ENCODE data around the gene LZTFL1. TPM values are rescaled to one million over a fixed set of nuclear protein-coding genes. Genes with fewer than 3 reads are reported as not detected.

The LZTFL1 gene
- total and polyA plus RNA-seq, 2 experiments from 2014 or later = 6.3 to 13.9 TPM

- TF ChIP-seq, protein P1, sequence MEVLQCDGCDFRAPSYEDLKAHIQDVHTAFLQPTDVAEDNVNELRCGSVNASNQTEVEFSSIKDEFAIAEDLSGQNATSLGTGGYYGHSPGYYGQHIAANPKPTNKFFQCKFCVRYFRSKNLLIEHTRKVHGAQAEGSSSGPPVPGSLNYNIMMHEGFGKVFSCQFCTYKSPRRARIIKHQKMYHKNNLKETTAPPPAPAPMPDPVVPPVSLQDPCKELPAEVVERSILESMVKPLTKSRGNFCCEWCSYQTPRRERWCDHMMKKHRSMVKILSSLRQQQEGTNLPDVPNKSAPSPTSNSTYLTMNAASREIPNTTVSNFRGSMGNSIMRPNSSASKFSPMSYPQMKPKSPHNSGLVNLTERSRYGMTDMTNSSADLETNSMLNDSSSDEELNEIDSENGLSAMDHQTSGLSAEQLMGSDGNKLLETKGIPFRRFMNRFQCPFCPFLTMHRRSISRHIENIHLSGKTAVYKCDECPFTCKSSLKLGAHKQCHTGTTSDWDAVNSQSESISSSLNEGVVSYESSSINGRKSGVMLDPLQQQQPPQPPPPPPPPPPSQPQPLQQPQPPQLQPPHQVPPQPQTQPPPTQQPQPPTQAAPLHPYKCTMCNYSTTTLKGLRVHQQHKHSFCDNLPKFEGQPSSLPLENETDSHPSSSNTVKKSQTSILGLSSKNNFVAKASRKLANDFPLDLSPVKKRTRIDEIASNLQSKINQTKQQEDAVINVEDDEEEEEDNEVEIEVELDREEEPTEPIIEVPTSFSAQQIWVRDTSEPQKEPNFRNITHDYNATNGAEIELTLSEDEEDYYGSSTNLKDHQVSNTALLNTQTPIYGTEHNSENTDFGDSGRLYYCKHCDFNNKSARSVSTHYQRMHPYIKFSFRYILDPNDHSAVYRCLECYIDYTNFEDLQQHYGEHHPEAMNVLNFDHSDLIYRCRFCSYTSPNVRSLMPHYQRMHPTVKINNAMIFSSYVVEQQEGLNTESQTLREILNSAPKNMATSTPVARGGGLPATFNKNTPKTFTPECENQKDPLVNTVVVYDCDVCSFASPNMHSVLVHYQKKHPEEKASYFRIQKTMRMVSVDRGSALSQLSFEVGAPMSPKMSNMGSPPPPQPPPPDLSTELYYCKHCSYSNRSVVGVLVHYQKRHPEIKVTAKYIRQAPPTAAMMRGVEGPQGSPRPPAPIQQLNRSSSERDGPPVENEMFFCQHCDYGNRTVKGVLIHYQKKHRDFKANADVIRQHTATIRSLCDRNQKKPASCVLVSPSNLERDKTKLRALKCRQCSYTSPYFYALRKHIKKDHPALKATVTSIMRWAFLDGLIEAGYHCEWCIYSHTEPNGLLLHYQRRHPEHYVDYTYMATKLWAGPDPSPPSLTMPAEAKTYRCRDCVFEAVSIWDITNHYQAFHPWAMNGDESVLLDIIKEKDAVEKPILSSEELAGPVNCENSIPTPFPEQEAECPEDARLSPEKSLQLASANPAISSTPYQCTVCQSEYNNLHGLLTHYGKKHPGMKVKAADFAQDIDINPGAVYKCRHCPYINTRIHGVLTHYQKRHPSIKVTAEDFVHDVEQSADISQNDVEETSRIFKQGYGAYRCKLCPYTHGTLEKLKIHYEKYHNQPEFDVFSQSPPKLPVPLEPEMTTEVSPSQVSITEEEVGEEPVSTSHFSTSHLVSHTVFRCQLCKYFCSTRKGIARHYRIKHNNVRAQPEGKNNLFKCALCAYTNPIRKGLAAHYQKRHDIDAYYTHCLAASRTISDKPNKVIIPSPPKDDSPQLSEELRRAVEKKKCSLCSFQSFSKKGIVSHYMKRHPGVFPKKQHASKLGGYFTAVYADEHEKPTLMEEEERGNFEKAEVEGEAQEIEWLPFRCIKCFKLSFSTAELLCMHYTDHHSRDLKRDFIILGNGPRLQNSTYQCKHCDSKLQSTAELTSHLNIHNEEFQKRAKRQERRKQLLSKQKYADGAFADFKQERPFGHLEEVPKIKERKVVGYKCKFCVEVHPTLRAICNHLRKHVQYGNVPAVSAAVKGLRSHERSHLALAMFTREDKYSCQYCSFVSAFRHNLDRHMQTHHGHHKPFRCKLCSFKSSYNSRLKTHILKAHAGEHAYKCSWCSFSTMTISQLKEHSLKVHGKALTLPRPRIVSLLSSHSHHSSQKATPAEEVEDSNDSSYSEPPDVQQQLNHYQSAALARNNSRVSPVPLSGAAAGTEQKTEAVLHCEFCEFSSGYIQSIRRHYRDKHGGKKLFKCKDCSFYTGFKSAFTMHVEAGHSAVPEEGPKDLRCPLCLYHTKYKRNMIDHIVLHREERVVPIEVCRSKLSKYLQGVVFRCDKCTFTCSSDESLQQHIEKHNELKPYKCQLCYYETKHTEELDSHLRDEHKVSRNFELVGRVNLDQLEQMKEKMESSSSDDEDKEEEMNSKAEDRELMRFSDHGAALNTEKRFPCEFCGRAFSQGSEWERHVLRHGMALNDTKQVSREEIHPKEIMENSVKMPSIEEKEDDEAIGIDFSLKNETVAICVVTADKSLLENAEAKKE (CRISPR knock-in tag; IDR thresholded peaks at IDR 0.05) = no peak
- no peak for TF ChIP-seq EZH2phosphoT487 (IDR thresholded peaks at IDR 0.05; ENCODE audit: unreplicated experiment)
Observed at GRCh38 chr3:45817831-45818522, 23.9 kb downstream of the LZTFL1 start (continued).

GRCh38 chr3:45816544-45816943 lies 25.4 kb downstream of the LZTFL1 start:
- DNase-seq (ENCODE audit: low spot score) (no peak), ATAC-seq (no peak)
- H3K27me3 Mint-ChIP-seq (ENCODE audit: insufficient read depth, low read depth, poor library complexity) = no peaks in the 10 kb centered on the region
- no peaks in the 10 kb centered on the region for H3K27me3 ChIP-seq (ENCODE audit: insufficient read depth)
- peaks cover 16% of the 10 kb centered on the region; the same call in 2 of the 3 replicates for H3K9me3 Mint-ChIP-seq
- no peaks in the 10 kb centered on the region for H3K36me3 ChIP-seq (ENCODE audit: insufficient read depth)
- H4K20me1 ChIP-seq (replicated peaks; ENCODE audit: insufficient read depth) = no peaks in the 10 kb centered on the region
- no peaks in the 10 kb centered on the region; the same call in 1 of the 2 replicates for H3K9me2 ChIP-seq (ENCODE audit: insufficient read depth)
- H3K4me2 ChIP-seq = no peak overlapping the region
- no peaks in the 10 kb centered on the region for H3K79me2 ChIP-seq (replicated peaks; ENCODE audit: insufficient read depth)
- H3K4me3 ChIP-seq = no peak overlapping the region
- no peaks in the 10 kb centered on the region for H3K36me3 Mint-ChIP-seq (ENCODE audit: low read depth)
- H3F3A ChIP-seq (replicated peaks; ENCODE audit: low read depth) = no peaks in the 10 kb centered on the region
- H3K27ac Mint-ChIP-seq = no peak overlapping the region
- no peak overlapping the region for H2AFZ ChIP-seq
- no peaks in the 10 kb centered on the region for H3K4me1 Mint-ChIP-seq
- H3K27ac ChIP-seq (ENCODE audit: low read depth) = no peak overlapping the region
- H3K4me3 Mint-ChIP-seq = no peak overlapping the region
- H3K4me1 ChIP-seq (ENCODE audit: insufficient read depth) = no peaks in the 10 kb centered on the region
- TF ChIP-seq ZNF331 (CRISPR knock-in tag; IDR thresholded peaks at IDR 0.05; ENCODE audit: low read depth) = no peak
- TF ChIP-seq, protein P2, sequence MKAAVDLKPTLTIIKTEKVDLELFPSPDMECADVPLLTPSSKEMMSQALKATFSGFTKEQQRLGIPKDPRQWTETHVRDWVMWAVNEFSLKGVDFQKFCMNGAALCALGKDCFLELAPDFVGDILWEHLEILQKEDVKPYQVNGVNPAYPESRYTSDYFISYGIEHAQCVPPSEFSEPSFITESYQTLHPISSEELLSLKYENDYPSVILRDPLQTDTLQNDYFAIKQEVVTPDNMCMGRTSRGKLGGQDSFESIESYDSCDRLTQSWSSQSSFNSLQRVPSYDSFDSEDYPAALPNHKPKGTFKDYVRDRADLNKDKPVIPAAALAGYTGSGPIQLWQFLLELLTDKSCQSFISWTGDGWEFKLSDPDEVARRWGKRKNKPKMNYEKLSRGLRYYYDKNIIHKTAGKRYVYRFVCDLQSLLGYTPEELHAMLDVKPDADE (IDR thresholded peaks at IDR 0.05) = no peak
- TF ChIP-seq CREB1 (CRISPR knock-in tag; IDR thresholded peaks at IDR 0.05; ENCODE audit: low read depth) = no peak
- no peak for TF ChIP-seq NANOG (IDR thresholded peaks at IDR 0.05; ENCODE audit: borderline replicate concordance)
- TF ChIP-seq, protein P1 (CRISPR knock-in tag; IDR thresholded peaks at IDR 0.05) = no peak

All from GM23338 (cell line).